ENCODE measurements around the gene RPS27. TPM values are rescaled to one million over a fixed set of nuclear protein-coding genes. Genes with fewer than 3 reads are reported as not detected.

The RPS27 gene
- total RNA-seq, 1 donor from 2014 or later = 2,665 TPM

DNA sequence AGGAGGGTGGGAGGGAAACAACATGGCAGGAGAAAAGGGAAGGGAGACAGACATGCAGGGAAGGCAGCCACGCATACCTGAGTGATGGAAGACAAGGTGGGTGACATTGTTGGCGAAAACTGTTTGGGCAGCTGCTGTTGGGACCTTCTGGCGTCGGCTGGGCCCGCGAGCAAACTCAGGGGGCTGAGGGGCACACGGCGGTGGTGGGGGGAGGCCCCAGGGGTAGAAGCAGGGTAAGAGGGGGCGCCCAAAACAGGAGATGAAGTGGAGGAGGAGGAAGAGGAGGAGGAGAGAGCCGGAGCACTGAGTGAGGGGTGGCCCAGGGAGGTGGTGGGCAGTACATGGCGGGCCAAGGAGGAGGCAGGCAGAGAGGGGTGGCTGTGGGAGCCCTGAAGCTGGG is 39.4 kb upstream of the RPS27 start:
- Mint-ChIP-seq H3K9me3 (ENCODE audit: unreplicated experiment) (no peaks in the 10 kb centered on the region), H3K4me3 (ENCODE audit: unreplicated experiment) (peak overlapping the region; percentile 66), H3K36me3 (ENCODE audit: low read depth, unreplicated experiment) (peaks cover 36% of the 10 kb centered on the region)

DNA sequence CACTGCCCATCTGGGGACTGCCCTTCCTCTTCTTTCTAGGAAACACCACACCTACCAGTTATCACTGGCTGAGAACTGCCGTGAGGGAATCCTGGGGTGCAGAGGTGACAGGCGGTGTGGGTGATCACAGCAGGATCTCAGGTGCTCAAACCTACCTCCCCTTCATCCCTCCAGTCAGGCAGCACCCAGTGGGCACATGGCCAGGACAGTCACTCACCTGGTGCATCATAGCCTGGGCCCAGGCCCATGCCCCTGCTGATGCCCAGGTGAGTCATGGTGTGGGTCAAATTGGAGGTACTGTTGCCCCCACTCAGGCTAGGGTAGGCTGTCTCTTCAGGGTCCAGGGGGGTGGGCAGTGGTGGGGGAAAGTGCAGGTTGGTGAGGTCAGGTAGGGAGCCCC is 38.8 kb upstream of the RPS27 start:
- peaks cover 18% of the 10 kb centered on the region for H3K4me1 Mint-ChIP-seq (ENCODE audit: unreplicated experiment)
- TF ChIP-seq, protein P1, sequence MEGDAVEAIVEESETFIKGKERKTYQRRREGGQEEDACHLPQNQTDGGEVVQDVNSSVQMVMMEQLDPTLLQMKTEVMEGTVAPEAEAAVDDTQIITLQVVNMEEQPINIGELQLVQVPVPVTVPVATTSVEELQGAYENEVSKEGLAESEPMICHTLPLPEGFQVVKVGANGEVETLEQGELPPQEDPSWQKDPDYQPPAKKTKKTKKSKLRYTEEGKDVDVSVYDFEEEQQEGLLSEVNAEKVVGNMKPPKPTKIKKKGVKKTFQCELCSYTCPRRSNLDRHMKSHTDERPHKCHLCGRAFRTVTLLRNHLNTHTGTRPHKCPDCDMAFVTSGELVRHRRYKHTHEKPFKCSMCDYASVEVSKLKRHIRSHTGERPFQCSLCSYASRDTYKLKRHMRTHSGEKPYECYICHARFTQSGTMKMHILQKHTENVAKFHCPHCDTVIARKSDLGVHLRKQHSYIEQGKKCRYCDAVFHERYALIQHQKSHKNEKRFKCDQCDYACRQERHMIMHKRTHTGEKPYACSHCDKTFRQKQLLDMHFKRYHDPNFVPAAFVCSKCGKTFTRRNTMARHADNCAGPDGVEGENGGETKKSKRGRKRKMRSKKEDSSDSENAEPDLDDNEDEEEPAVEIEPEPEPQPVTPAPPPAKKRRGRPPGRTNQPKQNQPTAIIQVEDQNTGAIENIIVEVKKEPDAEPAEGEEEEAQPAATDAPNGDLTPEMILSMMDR (IDR thresholded peaks at IDR 0.05; ENCODE audit: unreplicated experiment) = no peak
- no peak overlapping the region for H3K4me3 Mint-ChIP-seq (ENCODE audit: unreplicated experiment)
- H3K27ac Mint-ChIP-seq (ENCODE audit: unreplicated experiment) = no peak overlapping the region
- H3K36me3 Mint-ChIP-seq (ENCODE audit: low read depth, unreplicated experiment) = peaks cover 36% of the 10 kb centered on the region
- no peaks in the 10 kb centered on the region for H3K9me3 Mint-ChIP-seq (ENCODE audit: unreplicated experiment)
- H3K27me3 Mint-ChIP-seq (ENCODE audit: unreplicated experiment) = peaks cover 10% of the 10 kb centered on the region
- DNase-seq (ENCODE audit: low spot score) = no peak

More for the DNA sequence above, 39.4 kb upstream of the RPS27 start:
- Mint-ChIP-seq H3K4me1 (ENCODE audit: unreplicated experiment) (peaks cover 12% of the 10 kb centered on the region), H3K27ac (ENCODE audit: unreplicated experiment) (no peak overlapping the region), H3K27me3 (ENCODE audit: unreplicated experiment) (peaks cover 10% of the 10 kb centered on the region)
- TF ChIP-seq, protein P1 (IDR thresholded peaks at IDR 0.05; ENCODE audit: unreplicated experiment) = no peak
- no peak for DNase-seq (ENCODE audit: low spot score)

DNA sequence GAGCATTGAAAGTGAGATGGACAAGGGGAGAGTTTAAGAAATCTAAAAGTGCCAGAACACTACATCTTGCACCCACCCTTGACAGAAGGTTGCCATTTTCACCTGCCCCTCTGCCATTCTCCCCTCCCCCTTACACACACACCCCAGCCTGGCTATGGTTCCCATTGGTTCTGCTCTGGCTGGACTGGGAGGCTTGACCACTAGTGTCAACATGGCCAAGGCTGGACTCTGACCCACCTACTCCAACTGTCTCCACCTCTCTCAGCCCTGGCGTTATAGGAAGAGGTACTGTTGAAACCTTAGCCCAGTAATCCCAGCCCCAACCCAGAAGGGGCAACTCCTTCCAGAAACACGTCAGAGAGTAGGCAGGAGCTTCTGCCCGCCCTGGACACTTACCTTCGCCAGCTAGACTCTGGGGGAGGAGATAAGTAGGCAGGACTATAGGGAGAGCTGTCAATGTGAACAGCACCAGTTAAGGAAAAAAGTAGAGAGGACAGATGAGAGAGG is 36.6 kb upstream of the RPS27 start:
- H3K4me3 Mint-ChIP-seq (ENCODE audit: unreplicated experiment) = peak overlapping the region; percentile 72
- H3K4me1 Mint-ChIP-seq (ENCODE audit: unreplicated experiment) = peaks cover 29% of the 10 kb centered on the region
- H3K27ac Mint-ChIP-seq (ENCODE audit: unreplicated experiment) = no peak overlapping the region
- DNase-seq (ENCODE audit: low spot score) = no peak
- H3K9me3 Mint-ChIP-seq (ENCODE audit: unreplicated experiment) = no peaks in the 10 kb centered on the region
- TF ChIP-seq, protein P1 (IDR thresholded peaks at IDR 0.05; ENCODE audit: unreplicated experiment) = no peak
- H3K36me3 Mint-ChIP-seq (ENCODE audit: low read depth, unreplicated experiment) = peaks cover 36% of the 10 kb centered on the region
- peaks cover 9% of the 10 kb centered on the region for H3K27me3 Mint-ChIP-seq (ENCODE audit: unreplicated experiment)

DNA sequence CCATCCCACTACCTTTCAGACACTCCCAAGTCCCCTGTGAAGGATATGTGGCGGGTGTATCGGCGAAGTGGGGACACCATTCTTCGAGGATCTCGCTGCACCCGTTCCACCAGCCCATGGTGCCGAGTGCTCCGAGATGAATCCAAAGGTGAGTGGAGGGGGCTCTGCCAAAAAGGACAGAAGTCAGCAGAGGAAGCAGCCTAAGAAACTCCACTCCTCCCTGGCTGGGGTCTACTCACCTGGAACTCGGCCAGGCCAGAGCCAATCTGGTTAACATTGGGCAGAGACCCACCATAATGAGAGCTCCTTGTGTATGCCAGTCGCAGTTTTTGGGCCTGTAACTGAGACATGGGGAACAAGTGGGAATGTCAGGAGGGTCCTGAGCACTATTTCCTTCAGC is 35.7 kb upstream of the RPS27 start:
- H3K36me3 Mint-ChIP-seq (ENCODE audit: low read depth, unreplicated experiment) = peaks cover 39% of the 10 kb centered on the region
- DNase-seq (ENCODE audit: low spot score) = no peak
- no peaks in the 10 kb centered on the region for H3K9me3 Mint-ChIP-seq (ENCODE audit: unreplicated experiment)
- peak overlapping the region; percentile 72 for H3K4me3 Mint-ChIP-seq (ENCODE audit: unreplicated experiment)
- TF ChIP-seq, protein P1 (IDR thresholded peaks at IDR 0.05; ENCODE audit: unreplicated experiment) = no peak
- H3K27me3 Mint-ChIP-seq (ENCODE audit: unreplicated experiment) = peaks cover 9% of the 10 kb centered on the region
- peaks cover 37% of the 10 kb centered on the region for H3K4me1 Mint-ChIP-seq (ENCODE audit: unreplicated experiment)
- H3K27ac Mint-ChIP-seq (ENCODE audit: unreplicated experiment) = no peak overlapping the region

DNA sequence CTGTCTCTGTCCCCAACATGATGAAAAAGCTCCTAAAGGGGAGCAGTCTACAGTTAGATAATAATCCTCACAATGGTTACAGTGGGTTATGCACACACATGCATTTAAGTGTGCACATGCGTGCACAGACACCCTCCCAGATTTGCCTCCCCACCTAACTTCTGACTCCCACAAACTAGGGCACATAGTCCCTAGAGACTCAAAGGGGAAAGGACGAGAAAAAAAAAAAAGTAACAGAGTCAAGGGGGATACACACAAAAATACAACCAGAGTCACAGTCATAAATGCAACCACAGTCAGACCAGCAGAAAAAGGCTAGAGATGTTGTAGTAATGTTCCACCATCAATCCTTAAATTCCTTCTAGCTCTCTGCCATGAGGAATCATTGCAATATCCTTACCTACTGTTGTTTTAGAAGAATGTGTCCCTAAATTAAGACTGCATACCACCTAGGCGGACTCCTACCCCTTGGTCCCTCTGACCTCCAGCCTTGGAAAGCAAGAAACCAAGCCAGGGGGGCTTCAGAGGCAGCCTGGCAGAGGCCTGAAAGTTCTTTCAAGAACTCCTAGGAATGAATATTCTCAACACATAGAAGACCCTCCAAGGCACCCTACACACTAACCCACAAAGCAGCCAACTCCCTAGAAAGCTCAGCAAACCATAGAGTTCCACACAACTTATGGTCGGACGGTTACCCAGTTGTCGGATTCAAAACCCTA is 33.4 kb upstream of the RPS27 start:
- peaks cover 53% of the 10 kb centered on the region for H3K4me1 Mint-ChIP-seq (ENCODE audit: unreplicated experiment)

More for the DNA sequence above, 33.4 kb upstream of the RPS27 start:
- TF ChIP-seq, protein P1 (IDR thresholded peaks at IDR 0.05; ENCODE audit: unreplicated experiment) = no peak
- no peaks in the 10 kb centered on the region for H3K9me3 Mint-ChIP-seq (ENCODE audit: unreplicated experiment)
- H3K4me3 Mint-ChIP-seq (ENCODE audit: unreplicated experiment) = peak overlapping the region; percentile 100
- peaks cover 17% of the 10 kb centered on the region for H3K27me3 Mint-ChIP-seq (ENCODE audit: unreplicated experiment)
- H3K27ac Mint-ChIP-seq (ENCODE audit: unreplicated experiment) = peak overlapping the region; percentile 97
- DNase-seq (ENCODE audit: low spot score) = no peak
- H3K36me3 Mint-ChIP-seq (ENCODE audit: low read depth, unreplicated experiment) = peaks cover 28% of the 10 kb centered on the region

All from endothelial cell (in vitro differentiated cells).